Measurements from ENCODE around the gene ZNF674.
"Not testable (repeated sequence)": the region's sequence is repeated elsewhere in the genome, so short reads cannot be mapped to it uniquely, and the experiment has no call there.

DNA sequence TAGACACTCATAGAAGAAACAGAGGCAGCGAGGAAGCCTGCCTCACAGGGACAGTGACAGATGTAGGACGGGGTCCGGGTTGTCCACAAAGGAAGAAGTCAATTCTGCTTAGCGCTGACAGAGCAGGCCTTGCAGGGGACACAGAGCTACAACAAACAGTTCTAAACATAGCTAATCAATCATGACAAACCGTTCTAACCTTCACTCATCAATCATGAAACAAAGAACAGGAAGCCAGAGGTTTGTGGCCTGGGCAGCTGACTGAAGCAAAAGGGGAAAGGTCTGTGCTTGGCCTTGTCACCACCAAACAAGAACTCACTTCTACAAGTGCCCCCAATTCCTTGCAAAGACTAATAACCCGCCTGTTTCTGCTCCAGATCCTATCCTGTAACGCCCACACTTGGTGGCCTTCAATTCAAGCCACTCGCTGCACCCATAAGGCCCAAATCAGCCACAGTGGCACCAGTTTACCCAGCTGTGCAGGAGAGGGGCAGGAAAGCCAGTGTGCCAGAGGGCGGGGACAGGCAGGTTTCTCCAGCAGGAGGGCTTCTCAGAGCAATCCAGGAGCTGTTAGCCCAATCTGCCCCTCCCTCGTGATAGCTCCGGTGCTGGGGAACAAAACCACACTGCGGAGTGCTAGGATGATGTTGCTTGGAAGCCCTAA, 15.3 kb downstream of the ZNF674 start:
- TF ChIP-seq, protein P1, sequence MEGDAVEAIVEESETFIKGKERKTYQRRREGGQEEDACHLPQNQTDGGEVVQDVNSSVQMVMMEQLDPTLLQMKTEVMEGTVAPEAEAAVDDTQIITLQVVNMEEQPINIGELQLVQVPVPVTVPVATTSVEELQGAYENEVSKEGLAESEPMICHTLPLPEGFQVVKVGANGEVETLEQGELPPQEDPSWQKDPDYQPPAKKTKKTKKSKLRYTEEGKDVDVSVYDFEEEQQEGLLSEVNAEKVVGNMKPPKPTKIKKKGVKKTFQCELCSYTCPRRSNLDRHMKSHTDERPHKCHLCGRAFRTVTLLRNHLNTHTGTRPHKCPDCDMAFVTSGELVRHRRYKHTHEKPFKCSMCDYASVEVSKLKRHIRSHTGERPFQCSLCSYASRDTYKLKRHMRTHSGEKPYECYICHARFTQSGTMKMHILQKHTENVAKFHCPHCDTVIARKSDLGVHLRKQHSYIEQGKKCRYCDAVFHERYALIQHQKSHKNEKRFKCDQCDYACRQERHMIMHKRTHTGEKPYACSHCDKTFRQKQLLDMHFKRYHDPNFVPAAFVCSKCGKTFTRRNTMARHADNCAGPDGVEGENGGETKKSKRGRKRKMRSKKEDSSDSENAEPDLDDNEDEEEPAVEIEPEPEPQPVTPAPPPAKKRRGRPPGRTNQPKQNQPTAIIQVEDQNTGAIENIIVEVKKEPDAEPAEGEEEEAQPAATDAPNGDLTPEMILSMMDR (IDR thresholded peaks at IDR 0.05): not testable (repeated sequence)
- not testable (repeated sequence) for TF ChIP-seq EP300 (IDR thresholded peaks at IDR 0.05)
